ENCODE results near the gene PLXDC2.

GRCh38 chr10:20033476-20033875 is 217.2 kb downstream of the PLXDC2 start:
- TF ChIP-seq ZSCAN20 (CRISPR knock-in tag; IDR thresholded peaks at IDR 0.05) (no peak), TP53 (CRISPR knock-in tag; IDR thresholded peaks at IDR 0.05) (no peak)

Measured in A549 (cell line).